Mesenchymal stem cell (in vitro differentiated cells and primary cell): ENCODE results near the gene CCDC85B.

Source experiments
- DNase-seq: peaks from one replicate; pipeline ENCODE4 v3.0.0-alpha.2; 2013
- H2AFZ ChIP-seq: one replicate; pipeline ENCODE4 v1.6.1; 2013; ENCODE audit warnings: low read depth, mild to moderate bottlenecking, control low read depth, inconsistent platforms, low read length, moderate library complexity
- H2AK5ac ChIP-seq: 2 replicates; pipeline ENCODE4 v1.6.1; 2013; ENCODE audit warnings: low read length, moderate library complexity, mild to moderate bottlenecking, inconsistent platforms; ENCODE audit not compliant: severe bottlenecking
- H2BK120ac ChIP-seq: one replicate; pipeline ENCODE4 v1.6.1; 2013; ENCODE audit warnings: low read depth, mild to moderate bottlenecking, inconsistent platforms, low read length, moderate library complexity
- H2BK12ac ChIP-seq, 2 experiments: one replicate each; pipeline ENCODE4 v1.6.1; 2013; ENCODE audit warnings: inconsistent platforms in 2 of 2, low read length in 2 of 2, mild to moderate bottlenecking in 2 of 2, moderate library complexity in 2 of 2, control low read depth in 1 of 2
- H2BK15ac ChIP-seq: one replicate; pipeline ENCODE4 v1.6.1; 2013; ENCODE audit warnings: mild to moderate bottlenecking, low read depth, inconsistent platforms; ENCODE audit not compliant: poor library complexity, severe bottlenecking
- H2BK5ac ChIP-seq: 2 replicates; pipeline ENCODE4 v1.6.1; 2013; ENCODE audit warnings: low read depth, mild to moderate bottlenecking, low read length, control low read depth, inconsistent platforms; ENCODE audit not compliant: poor library complexity, severe bottlenecking
- H3K14ac ChIP-seq, 2 experiments: one replicate each; pipeline ENCODE4 v1.6.1; 2013; ENCODE audit warnings: inconsistent platforms in 2 of 2, low read length in 2 of 2, control low read depth in 1 of 2, mild to moderate bottlenecking in 1 of 2, moderate library complexity in 1 of 2
- H3K18ac ChIP-seq, 2 experiments: one replicate each; pipeline ENCODE4 v1.6.1; 2013; ENCODE audit warnings: inconsistent platforms in 2 of 2, low read length in 2 of 2, control low read depth in 1 of 2, low read depth in 1 of 2, mild to moderate bottlenecking in 1 of 2
- H3K23ac ChIP-seq, 2 experiments: one replicate each; pipeline ENCODE4 v1.6.1; 2013; ENCODE audit warnings: inconsistent platforms in 2 of 2, low read length in 2 of 2, mild to moderate bottlenecking in 2 of 2, moderate library complexity in 2 of 2, control low read depth in 1 of 2
- H3K27ac ChIP-seq: 2 replicates; pipeline ENCODE4 v1.5.1; 2013; ENCODE audit warnings: mild to moderate bottlenecking, moderate library complexity, low read length, control low read depth, inconsistent platforms; ENCODE audit not compliant: poor library complexity, severe bottlenecking
- H3K27me3 ChIP-seq, 2 experiments: 2 replicates each; pipeline versions ENCODE4 v1.6.1 to v1.7.0; 2013; ENCODE audit warnings: low read length in 2 of 2, mild to moderate bottlenecking in 2 of 2, moderate library complexity in 2 of 2, control low read depth in 1 of 2, inconsistent platforms in 1 of 2; ENCODE audit not compliant: control insufficient read depth in 1 of 2, insufficient read depth in 1 of 2
- H3K36me3 ChIP-seq, 2 experiments: 2 replicates each; pipeline versions ENCODE4 v1.6.1 to v1.7.0; 2013; ENCODE audit warnings: low read length in 2 of 2, control low read depth in 1 of 2, inconsistent platforms in 1 of 2, low read depth in 1 of 2, mild to moderate bottlenecking in 1 of 2; ENCODE audit not compliant: insufficient read depth in 2 of 2, control insufficient read depth in 1 of 2
- H3K4ac ChIP-seq, 2 experiments: one replicate each; pipeline ENCODE4 v1.6.1; 2013; ENCODE audit warnings: inconsistent platforms in 2 of 2, low read length in 2 of 2, mild to moderate bottlenecking in 2 of 2, moderate library complexity in 2 of 2, control low read depth in 1 of 2, low read depth in 1 of 2
- H3K4me1 ChIP-seq: 2 replicates; pipeline ENCODE4 v1.6.1; 2013; ENCODE audit warnings: low read depth, low read length, control low read depth; ENCODE audit not compliant: control insufficient read depth, insufficient read depth
- H3K4me2 ChIP-seq: 2 replicates; pipeline ENCODE4 v1.6.1; 2013; ENCODE audit warnings: low read length, mild to moderate bottlenecking, inconsistent platforms; ENCODE audit not compliant: poor library complexity, severe bottlenecking
- H3K4me3 ChIP-seq, 2 experiments: 2 replicates each; pipeline versions ENCODE4 v1.5.1 to v1.7.0; 2013; ENCODE audit warnings: low read length in 2 of 2, mild to moderate bottlenecking in 2 of 2, control low read depth in 1 of 2, low read depth in 1 of 2; ENCODE audit not compliant: insufficient read depth in 1 of 2
- H3K79me1 ChIP-seq: replicated peaks from 2 replicates; pipeline ENCODE4 v1.6.1; 2013; ENCODE audit warnings: mild to moderate bottlenecking, control low read depth, low read length, inconsistent platforms; ENCODE audit not compliant: poor library complexity, severe bottlenecking
- H3K9ac ChIP-seq: 2 replicates; pipeline ENCODE4 v1.7.0; 2013; ENCODE audit warnings: mild to moderate bottlenecking, low read length, moderate library complexity
- H3K9me3 ChIP-seq: 2 replicates; pipeline ENCODE4 v1.7.0; 2013; ENCODE audit warnings: mild to moderate bottlenecking, low read length; ENCODE audit not compliant: control insufficient read depth
- H4K8ac ChIP-seq: one replicate; pipeline ENCODE4 v1.6.1; 2013; ENCODE audit warnings: inconsistent platforms, mild to moderate bottlenecking, low read length, moderate library complexity
- H4K91ac ChIP-seq: one replicate; pipeline ENCODE4 v1.6.1; 2013; ENCODE audit warnings: mild to moderate bottlenecking, low read length, inconsistent platforms
- WGBS: methylation state at CpG from one replicate; pipeline ENCODE4 v1.1.7; 2013; ENCODE audit warnings: mixed read lengths; 5-methylcytosine and 5-hydroxymethylcytosine counted together

CCDC85B gene

GRCh38 chr11:65918211-65919140 lies 28.0 kb downstream of the CCDC85B start, which contains the start of gene C11orf68:
Gene C11orf68 (minus strand): TSS chr11:65919062. CDS start chr11:65919031, 31 bp downstream.
- Histone ChIP-seq H3K23ac (peak within 1 kb of the TSS in 1 of 2 experiments; percentile 95), H4K8ac (peak within 1 kb of the TSS; percentile 99), H3K27me3 (no peaks in the 10 kb centered on the region), H3K79me1 (peaks cover 12% of the 10 kb centered on the region), H3K4me3 (peak within 1 kb of the TSS; percentile 91 to 98), H2BK120ac (peak within 1 kb of the TSS; percentile 100), H2AFZ (peak within 1 kb of the TSS; percentile 55), H2AK5ac (peak within 1 kb of the TSS; percentile 93), H3K36me3 (peaks cover 39 to 44% of the 10 kb centered on the region in 2 experiments), H3K9me3 (no peaks in the 10 kb centered on the region), H3K18ac (peak within 1 kb of the TSS; percentile 94 to 98), H2BK5ac (peak within 1 kb of the TSS; percentile 91), H4K91ac (peak within 1 kb of the TSS; percentile 99), H3K14ac (peak within 1 kb of the TSS; percentile 94 to 95), H3K4me2 (peak within 1 kb of the TSS; percentile 96), H2BK12ac (peak within 1 kb of the TSS; percentile 70 to 95), H3K4me1 (peaks cover 51% of the 10 kb centered on the region), H3K9ac (peak within 1 kb of the TSS; percentile 98), H3K4ac (peak within 1 kb of the TSS; percentile 94 to 98), H3K27ac (peak within 1 kb of the TSS; percentile 80), H2BK15ac (peak within 1 kb of the TSS; percentile 91)
- WGBS: 7% methylated on average over 65 of the region's 77 CpGs
- DNase-seq: no peak

- H3K9me3 ChIP-seq: no peaks in the 10 kb centered on the region
- H3K4me3 ChIP-seq: peak within 1 kb of the TSS; percentile 91 to 98
- peak within 1 kb of the TSS; percentile 98 for H3K9ac ChIP-seq
- peak within 1 kb of the TSS; percentile 94 to 95 for H3K14ac ChIP-seq
- peak within 1 kb of the TSS; percentile 96 for H3K4me2 ChIP-seq
- peak within 1 kb of the TSS; percentile 94 to 98 for H3K4ac ChIP-seq
- WGBS: 1% methylated on average over 32 of the region's 59 CpGs
- peak within 1 kb of the TSS; percentile 80 for H3K27ac ChIP-seq
- H3K18ac ChIP-seq: peak within 1 kb of the TSS; percentile 94 to 98
- H2AK5ac ChIP-seq: peak within 1 kb of the TSS; percentile 93
- H4K8ac ChIP-seq: peak within 1 kb of the TSS; percentile 99
- peak; percentile 98 for DNase-seq
- peak within 1 kb of the TSS; percentile 55 for H2AFZ ChIP-seq
- H4K91ac ChIP-seq: peak within 1 kb of the TSS; percentile 99
- H3K79me1 ChIP-seq: peaks cover 12% of the 10 kb centered on the region
- peak within 1 kb of the TSS; percentile 100 for H2BK120ac ChIP-seq
- H3K27me3 ChIP-seq: no peaks in the 10 kb centered on the region
- H2BK5ac ChIP-seq: peak within 1 kb of the TSS; percentile 91
- H2BK12ac ChIP-seq: peak within 1 kb of the TSS; percentile 49 to 68
- peak within 1 kb of the TSS; percentile 91 for H2BK15ac ChIP-seq
- peak within 1 kb of the TSS in 1 of 2 experiments; percentile 95 for H3K23ac ChIP-seq
- peaks cover 40 to 45% of the 10 kb centered on the region in 2 experiments for H3K36me3 ChIP-seq
- H3K4me1 ChIP-seq: peaks cover 51% of the 10 kb centered on the region
Observed at GRCh38 chr11:65919141-65919572, 28.7 kb downstream of the CCDC85B start, which contains the start of gene DRAP1. Gene DRAP1 (plus strand): TSS chr11:65919426. CDS start chr11:65919502, 76 bp downstream.

GRCh38 chr11:65919573-65920371 lies 29.3 kb downstream of the CCDC85B start:
- Histone ChIP-seq H3K27me3 (no peaks in the 10 kb centered on the region), H3K4me3 (peak overlapping the region; percentile 91 to 92), H2AFZ (peak overlapping the region; percentile 55), H3K79me1 (peaks cover 15% of the 10 kb centered on the region), H3K4me1 (peaks cover 46% of the 10 kb centered on the region), H3K4me2 (peak overlapping the region; percentile 96), H3K23ac (peak overlapping the region in 1 of 2 experiments; percentile 95), H2BK12ac (peak overlapping the region in 1 of 2 experiments; percentile 68), H3K14ac (peak overlapping the region in 1 of 2 experiments; percentile 95), H4K8ac (peak overlapping the region; percentile 91), H2AK5ac (peak overlapping the region; percentile 28), H2BK120ac (no peak overlapping the region), H2BK15ac (peak overlapping the region; percentile 91), H3K18ac (peak overlapping the region; percentile 88 to 90), H2BK5ac (peak overlapping the region; percentile 88), H3K27ac (no peak overlapping the region), H3K4ac (peak overlapping the region in 1 of 2 experiments; percentile 87), H3K9me3 (no peaks in the 10 kb centered on the region), H3K9ac (peak overlapping the region; percentile 90), H4K91ac (peak overlapping the region; percentile 58), H3K36me3 (peaks cover 46 to 50% of the 10 kb centered on the region in 2 experiments)
- WGBS: 2% methylated on average over 48 of the region's 60 CpGs
- DNase-seq: no peak
